T-helper 9 cell (primary cell): ENCODE results near the gene NOS3.
A peak's percentile ranks its signal among the peaks of the same experiment; 100 is the strongest.

Experiments
- DNase-seq: peaks from one replicate; pipeline ENCODE4 v3.0.0-alpha.2; 2020
- total RNA-seq, 2 donors: gene quantifications; one replicate each; lab custom pipeline; 2026; lab: John Stamatoyannopoulos, UW

NOS3 gene
- total RNA-seq, result 4.1 to 10.6 reads per million in 2 donors

- no peak for DNase-seq
These were observed at the start of gene NOS3 for GRCh38 chr7:150990416-150991186. Gene NOS3, plus strand, starts transcription at chr7:150991017. Its CDS starts 2,787 bp downstream, at chr7:150993804.

DNA sequence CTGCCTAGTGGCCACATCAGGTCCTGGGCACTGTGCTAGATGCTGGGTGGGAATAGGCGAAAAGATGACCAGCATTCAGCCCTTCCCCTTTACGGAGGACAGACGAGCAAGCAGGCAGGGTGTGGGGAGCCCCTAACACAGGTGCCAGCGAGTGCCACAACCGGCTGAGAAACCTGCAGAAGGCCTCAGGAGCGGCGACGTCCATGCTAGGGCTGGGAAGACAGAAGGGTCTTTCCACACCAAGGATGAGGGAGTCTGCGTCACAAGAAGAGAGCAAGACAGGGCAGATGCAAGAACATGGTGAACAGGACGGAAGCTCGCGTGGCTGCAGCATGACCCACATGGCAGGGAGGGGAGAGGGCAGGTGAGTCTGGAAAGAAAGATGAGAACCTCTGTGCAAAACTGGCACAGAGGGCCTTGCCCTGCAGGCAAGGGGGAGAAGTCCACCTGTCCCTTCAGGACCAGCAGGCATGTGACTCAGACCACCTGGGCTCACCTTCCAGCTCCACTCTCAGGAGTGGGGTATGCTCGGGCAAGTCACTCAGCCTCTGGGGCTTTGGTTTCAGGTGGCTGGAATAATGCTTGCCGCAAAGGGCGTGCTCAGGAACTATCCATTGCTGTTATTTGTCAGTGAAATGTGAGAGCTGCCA lies 49.3 kb upstream of the NOS3 start:
- no peak for DNase-seq

DNA sequence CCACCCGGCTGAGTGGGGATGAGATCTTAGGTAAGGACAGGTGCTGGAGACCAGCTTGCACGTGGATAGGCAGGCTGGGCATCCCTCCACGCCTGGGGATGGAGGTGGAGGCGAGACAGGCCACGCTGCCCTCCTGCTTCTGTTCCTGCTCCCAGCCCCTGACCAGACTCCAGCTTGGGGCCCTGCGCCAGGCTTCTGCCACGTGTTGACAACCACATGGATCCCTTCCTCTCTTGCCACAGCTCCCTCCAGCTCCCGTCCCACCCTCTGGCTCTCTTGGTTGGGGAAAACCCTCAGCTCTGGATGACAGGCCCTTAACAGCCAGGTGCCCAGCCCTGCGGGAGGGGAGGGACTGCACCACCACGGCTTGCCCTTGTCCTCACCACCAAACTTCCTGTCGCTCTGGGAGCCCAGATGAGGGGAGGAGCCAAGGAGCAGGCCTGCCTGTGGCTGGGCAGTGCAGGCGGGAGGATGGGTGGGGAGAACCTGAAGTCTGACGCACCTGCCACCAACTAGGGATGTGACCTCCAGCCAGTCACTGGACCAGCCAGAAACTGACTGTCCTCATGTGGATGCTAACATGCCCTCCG lies 48.7 kb upstream of the NOS3 start:
- DNase-seq, result peak; percentile 24

DNA sequence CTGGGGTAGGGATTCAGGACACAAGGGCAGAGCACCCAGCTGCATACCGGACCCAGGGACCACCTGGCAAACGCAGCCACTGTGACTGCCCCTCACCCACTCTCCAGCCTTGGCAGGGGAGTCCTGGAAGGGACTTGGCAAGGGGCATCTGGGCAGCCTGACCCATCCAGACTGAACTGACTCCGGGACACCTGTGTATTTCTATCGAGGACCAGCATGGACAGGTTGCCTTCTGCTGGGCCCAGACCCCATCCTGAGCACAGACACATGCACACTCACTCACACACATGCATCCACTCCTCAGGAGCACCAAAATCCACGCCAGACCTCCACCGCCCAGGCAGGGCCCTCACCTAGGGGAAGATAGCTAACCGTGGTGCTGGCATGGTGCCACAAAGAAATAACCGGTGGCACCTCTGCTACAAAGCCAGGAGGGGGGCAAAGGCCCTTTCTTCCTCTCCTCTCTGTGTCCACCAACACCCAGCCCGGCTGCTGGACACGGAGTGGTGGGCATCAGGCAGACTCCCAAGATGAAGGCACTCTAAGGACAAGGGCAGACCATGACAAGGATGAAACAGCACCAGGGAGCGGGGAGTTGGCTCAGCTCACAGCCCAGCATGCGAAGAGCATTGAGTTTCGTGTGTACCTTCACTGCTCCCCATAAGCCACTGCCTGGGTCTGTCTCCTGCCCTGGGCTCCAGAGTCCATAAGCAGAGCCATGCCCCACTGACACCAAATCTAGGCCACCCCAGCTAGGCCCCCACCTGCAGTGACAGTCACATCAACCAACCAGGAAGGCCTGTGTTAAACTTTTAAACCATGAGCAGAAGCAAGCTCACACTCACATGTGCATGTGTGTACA lies 48.0 kb upstream of the NOS3 start:
- no peak for DNase-seq

DNA sequence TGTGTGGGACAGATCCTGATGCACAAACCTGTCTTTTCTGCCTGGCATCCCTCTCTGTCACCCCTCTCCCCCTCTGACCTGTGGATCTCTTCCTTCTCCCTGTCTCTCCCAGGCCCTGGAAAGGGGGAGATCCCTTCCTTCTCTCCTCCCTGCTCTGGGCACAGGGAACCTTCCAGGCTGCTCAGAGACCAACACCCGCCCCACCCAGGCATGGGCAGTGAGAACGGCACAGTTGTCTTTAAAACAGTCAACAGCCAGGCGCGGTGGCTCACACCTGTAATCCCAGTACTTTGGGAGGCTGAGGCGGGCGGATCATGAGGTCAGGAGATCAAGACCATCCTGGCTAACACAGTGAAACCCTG lies 47.4 kb upstream of the NOS3 start:
- no peak for DNase-seq

- no peak for DNase-seq
These were observed 46.5 kb upstream of the NOS3 start for GRCh38 chr7:150944066-150945042.

GRCh38 chr7:150945171-150945852 lies 45.5 kb upstream of the NOS3 start:
- DNase-seq, result no peak

- DNase-seq, result no peak
These were observed 44.9 kb upstream of the NOS3 start for GRCh38 chr7:150945853-150946420.

DNA sequence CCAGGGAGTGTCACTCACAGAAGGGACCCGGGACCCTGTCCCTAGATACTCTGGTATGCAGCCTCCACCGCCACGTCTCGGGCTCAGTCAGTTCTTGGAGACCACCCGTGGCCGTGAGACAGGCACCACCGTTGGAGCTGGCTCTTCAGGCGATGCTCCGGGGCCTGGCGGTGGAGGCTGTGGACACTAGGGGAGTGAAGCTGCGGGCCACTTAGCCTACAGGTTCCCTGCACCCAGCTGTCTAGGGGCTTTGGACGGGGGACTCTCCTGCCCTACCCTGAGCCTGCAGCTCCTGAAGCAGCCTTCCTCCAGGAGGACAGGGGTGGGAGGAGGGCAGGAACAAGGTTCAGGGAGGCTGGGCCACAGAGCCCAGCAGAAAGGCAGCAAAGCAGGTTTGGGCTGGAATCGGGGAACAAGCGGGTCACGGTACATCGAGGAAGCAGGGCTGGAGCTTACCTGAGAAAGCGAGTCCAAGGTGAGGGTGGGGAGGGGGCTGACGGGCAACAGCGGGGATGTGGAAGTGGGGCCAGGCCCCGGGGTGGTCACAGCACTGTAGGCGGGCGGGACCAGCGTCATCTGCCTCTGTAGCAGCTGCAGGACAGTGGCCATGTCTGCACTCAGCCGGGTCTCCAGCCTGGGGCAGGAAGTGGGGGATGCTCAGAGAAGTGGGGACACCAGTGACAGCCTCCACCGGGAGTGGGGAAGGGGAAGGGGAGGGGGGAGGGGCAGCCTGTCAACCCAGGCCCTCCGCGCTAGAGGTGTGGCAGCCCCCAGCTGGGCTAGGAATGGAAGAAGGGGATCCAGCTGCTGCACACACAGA lies 44.2 kb upstream of the NOS3 start:
- no peak for DNase-seq

- DNase-seq, result no peak
These were observed 43.5 kb upstream of the NOS3 start for GRCh38 chr7:150947241-150947745.

- DNase-seq, result no peak
These were observed 42.8 kb upstream of the NOS3 start for GRCh38 chr7:150947761-150948651.

DNA sequence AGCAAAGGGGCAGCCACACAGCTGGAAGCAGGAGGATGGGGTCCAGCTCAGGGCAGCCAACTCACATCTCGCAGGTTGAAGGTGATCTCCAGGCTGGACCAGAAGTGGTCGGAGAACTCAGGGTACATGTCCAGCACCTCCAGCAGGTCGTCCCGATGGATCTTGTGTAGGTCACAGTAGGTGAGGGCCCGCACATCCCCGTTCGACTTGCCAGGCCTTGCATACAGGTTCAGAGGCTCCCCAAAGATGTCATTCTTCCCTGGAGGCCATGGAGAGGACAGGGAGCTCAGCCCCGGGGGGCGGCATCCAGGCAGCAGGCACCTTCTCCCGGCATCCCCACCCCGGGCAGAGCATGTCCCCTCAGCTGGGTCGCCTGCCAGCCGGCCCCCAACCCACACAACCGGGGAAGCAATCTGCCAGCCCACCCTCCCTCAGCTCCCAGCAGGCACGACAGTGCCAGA lies 42.0 kb upstream of the NOS3 start:
- no peak for DNase-seq

GRCh38 chr7:150949564-150949963 lies 41.3 kb upstream of the NOS3 start:
- DNase-seq, result no peak

- DNase-seq, result no peak
These were observed 40.8 kb upstream of the NOS3 start for GRCh38 chr7:150949971-150950491.

DNA sequence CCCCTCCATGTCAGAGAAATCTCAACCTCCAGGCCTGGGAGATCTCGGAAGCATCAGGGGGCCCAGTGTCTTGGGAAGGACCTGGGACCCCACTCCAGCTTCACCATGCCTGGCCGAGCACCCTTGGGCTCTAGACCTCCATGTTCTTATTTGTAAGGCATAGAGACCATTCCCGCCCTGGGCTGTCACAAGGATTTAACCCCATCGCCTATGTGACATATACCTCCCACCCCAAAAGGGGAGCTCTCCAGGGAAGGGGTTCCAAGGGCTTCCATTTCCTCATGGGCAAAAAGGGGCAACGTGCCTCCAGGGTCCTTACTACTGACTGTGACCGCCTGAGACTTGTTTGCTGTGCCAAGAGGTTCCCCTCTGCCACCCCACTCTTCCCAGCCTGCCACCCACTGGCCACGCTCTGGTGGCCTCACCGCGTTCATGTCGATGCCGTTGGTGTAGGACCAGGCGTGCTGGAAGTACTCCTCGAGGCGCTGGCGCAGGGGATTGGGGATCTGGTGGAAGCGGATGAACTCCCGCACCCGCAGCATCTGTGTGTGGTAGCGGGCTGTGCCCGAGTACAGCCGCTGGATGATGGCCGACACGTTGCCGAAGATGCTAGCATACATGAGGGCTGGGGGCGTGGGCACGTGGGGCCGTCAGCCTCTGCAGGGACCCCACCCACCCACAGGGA lies 40.2 kb upstream of the NOS3 start:
- no peak for DNase-seq

GRCh38 chr7:150951181-150951520 lies 39.7 kb upstream of the NOS3 start:
- no peak for DNase-seq

GRCh38 chr7:150951521-150951920 lies 39.3 kb upstream of the NOS3 start:
- DNase-seq, result no peak
